K562 (cell line): ENCODE measurements around the gene PPFIBP2.

Experiments
- ATF7 ChIP-seq: fragments of 450-650 bp; IDR thresholded peaks from 2 replicates; pipeline ENCODE4 v1.7.1; 2014; ENCODE audit warnings: mild to moderate bottlenecking, moderate library complexity
- EZH2 ChIP-seq: IDR thresholded peaks from 2 replicates; pipeline ENCODE4 v1.6.1; 2012; ENCODE audit warnings: low read depth, mild to moderate bottlenecking, inconsistent platforms, low read length, borderline replicate concordance
- NEUROD1 ChIP-seq: fragments of 150-350 bp; IDR thresholded peaks from 2 replicates; pipeline ENCODE4 v1.6.1; 2014; ENCODE audit warnings: borderline replicate concordance, low read length, low read depth; ENCODE audit not compliant: partially characterized antibody
- RNF2 ChIP-seq: sonication (generic); IDR thresholded peaks from 2 replicates; pipeline ENCODE4 v1.6.1; 2016
- SMAD1 ChIP-seq: fragments of 150-350 bp; IDR thresholded peaks from 2 replicates; pipeline ENCODE4 v1.6.1; 2014; ENCODE audit warnings: low read length, low read depth; ENCODE audit not compliant: partially characterized antibody
- YBX1 ChIP-seq: fragments of 450-650 bp; IDR thresholded peaks from 2 replicates; pipeline ENCODE4 v1.7.1; 2016; ENCODE audit warnings: mild to moderate bottlenecking
- TF ChIP-seq, protein P1 (sequence below): fragments of 450-650 bp; conservative IDR thresholded peaks from 2 replicates; pipeline ENCODE4 v1.6.1; 2016; ENCODE audit warnings: missing genetic modification characterization, low read depth, mild to moderate bottlenecking, missing compliant biosample characterization, moderate library complexity
- TF ChIP-seq, protein P2 (sequence below): sonication (generic); formaldehyde crosslinking; IDR thresholded peaks from 2 replicates; pipeline ENCODE4 v1.8.1; 2023; ENCODE audit warnings: mild to moderate bottlenecking, missing genetic modification reagents
- TF ChIP-seq, protein P3 (sequence below), 3 experiments: IDR thresholded peaks in 2 of 3; conservative IDR thresholded peaks in 1 of 3; 2 replicates each; pipeline ENCODE4 v1.5.1; 2011 to 2012; ENCODE audit warnings: low read length in 3 of 3, mild to moderate bottlenecking in 3 of 3, control low read depth in 2 of 3, improper control_type of control experiment in 1 of 3, inconsistent platforms in 1 of 3, low read depth in 1 of 3, mixed read lengths in 1 of 3, moderate library complexity in 1 of 3; ENCODE audit not compliant: insufficient read depth in 2 of 3
- TF ChIP-seq, protein P4 (sequence below), 2 experiments: fragments of 450-650 bp; IDR thresholded peaks; 2 replicates each; pipeline ENCODE4 v1.6.1; 2016; ENCODE audit warnings: mild to moderate bottlenecking in 2 of 2, borderline replicate concordance in 1 of 2, low read depth in 1 of 2, moderate library complexity in 1 of 2
- TF ChIP-seq, protein P5 (sequence below): sonication (generic); formaldehyde crosslinking; IDR thresholded peaks from 2 replicates; pipeline ENCODE4 v1.8.1; 2023; ENCODE audit warnings: mild to moderate bottlenecking, missing genetic modification reagents

DNA sequence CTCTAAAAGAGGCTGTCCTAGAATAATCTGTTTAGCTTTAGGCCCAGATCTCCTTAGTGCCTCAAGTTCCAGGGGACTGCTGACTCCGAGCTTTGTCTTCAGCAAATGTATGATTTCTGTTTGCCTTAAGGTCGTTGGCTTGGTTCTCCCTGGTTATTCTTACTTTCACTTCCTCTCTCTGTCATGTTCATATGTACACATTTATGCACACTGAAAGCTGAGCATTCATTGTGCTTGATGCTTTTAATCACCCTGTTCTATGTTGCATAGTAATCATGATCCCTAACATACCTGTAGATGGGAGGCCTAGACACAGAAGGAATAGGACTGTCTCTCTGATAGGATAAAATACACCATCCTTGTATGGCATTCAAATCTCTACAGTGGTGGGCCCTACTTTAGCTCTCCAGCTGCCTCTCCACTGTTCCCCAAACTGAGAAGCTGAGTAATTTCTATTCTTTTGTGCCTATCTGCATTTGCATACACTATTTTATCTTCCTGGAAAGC, 7.2 kb downstream of the PPFIBP2 start:
- TF ChIP-seq, protein P1, sequence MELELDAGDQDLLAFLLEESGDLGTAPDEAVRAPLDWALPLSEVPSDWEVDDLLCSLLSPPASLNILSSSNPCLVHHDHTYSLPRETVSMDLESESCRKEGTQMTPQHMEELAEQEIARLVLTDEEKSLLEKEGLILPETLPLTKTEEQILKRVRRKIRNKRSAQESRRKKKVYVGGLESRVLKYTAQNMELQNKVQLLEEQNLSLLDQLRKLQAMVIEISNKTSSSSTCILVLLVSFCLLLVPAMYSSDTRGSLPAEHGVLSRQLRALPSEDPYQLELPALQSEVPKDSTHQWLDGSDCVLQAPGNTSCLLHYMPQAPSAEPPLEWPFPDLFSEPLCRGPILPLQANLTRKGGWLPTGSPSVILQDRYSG (tag), result no peak
- TF ChIP-seq, protein P2, sequence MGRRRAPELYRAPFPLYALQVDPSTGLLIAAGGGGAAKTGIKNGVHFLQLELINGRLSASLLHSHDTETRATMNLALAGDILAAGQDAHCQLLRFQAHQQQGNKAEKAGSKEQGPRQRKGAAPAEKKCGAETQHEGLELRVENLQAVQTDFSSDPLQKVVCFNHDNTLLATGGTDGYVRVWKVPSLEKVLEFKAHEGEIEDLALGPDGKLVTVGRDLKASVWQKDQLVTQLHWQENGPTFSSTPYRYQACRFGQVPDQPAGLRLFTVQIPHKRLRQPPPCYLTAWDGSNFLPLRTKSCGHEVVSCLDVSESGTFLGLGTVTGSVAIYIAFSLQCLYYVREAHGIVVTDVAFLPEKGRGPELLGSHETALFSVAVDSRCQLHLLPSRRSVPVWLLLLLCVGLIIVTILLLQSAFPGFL (CRISPR knock-in tag), result no peak
- TF ChIP-seq, protein P3, sequence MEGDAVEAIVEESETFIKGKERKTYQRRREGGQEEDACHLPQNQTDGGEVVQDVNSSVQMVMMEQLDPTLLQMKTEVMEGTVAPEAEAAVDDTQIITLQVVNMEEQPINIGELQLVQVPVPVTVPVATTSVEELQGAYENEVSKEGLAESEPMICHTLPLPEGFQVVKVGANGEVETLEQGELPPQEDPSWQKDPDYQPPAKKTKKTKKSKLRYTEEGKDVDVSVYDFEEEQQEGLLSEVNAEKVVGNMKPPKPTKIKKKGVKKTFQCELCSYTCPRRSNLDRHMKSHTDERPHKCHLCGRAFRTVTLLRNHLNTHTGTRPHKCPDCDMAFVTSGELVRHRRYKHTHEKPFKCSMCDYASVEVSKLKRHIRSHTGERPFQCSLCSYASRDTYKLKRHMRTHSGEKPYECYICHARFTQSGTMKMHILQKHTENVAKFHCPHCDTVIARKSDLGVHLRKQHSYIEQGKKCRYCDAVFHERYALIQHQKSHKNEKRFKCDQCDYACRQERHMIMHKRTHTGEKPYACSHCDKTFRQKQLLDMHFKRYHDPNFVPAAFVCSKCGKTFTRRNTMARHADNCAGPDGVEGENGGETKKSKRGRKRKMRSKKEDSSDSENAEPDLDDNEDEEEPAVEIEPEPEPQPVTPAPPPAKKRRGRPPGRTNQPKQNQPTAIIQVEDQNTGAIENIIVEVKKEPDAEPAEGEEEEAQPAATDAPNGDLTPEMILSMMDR (IDR thresholded peaks at IDR 0.05 in 2 of 3, conservative IDR thresholded peaks at IDR 0.05 in 1 of 3; ENCODE audit: insufficient read depth in 2 of 3, low read depth in 1 of 3, low read length in 3 of 3), result no peak
- TF ChIP-seq, protein P4, sequence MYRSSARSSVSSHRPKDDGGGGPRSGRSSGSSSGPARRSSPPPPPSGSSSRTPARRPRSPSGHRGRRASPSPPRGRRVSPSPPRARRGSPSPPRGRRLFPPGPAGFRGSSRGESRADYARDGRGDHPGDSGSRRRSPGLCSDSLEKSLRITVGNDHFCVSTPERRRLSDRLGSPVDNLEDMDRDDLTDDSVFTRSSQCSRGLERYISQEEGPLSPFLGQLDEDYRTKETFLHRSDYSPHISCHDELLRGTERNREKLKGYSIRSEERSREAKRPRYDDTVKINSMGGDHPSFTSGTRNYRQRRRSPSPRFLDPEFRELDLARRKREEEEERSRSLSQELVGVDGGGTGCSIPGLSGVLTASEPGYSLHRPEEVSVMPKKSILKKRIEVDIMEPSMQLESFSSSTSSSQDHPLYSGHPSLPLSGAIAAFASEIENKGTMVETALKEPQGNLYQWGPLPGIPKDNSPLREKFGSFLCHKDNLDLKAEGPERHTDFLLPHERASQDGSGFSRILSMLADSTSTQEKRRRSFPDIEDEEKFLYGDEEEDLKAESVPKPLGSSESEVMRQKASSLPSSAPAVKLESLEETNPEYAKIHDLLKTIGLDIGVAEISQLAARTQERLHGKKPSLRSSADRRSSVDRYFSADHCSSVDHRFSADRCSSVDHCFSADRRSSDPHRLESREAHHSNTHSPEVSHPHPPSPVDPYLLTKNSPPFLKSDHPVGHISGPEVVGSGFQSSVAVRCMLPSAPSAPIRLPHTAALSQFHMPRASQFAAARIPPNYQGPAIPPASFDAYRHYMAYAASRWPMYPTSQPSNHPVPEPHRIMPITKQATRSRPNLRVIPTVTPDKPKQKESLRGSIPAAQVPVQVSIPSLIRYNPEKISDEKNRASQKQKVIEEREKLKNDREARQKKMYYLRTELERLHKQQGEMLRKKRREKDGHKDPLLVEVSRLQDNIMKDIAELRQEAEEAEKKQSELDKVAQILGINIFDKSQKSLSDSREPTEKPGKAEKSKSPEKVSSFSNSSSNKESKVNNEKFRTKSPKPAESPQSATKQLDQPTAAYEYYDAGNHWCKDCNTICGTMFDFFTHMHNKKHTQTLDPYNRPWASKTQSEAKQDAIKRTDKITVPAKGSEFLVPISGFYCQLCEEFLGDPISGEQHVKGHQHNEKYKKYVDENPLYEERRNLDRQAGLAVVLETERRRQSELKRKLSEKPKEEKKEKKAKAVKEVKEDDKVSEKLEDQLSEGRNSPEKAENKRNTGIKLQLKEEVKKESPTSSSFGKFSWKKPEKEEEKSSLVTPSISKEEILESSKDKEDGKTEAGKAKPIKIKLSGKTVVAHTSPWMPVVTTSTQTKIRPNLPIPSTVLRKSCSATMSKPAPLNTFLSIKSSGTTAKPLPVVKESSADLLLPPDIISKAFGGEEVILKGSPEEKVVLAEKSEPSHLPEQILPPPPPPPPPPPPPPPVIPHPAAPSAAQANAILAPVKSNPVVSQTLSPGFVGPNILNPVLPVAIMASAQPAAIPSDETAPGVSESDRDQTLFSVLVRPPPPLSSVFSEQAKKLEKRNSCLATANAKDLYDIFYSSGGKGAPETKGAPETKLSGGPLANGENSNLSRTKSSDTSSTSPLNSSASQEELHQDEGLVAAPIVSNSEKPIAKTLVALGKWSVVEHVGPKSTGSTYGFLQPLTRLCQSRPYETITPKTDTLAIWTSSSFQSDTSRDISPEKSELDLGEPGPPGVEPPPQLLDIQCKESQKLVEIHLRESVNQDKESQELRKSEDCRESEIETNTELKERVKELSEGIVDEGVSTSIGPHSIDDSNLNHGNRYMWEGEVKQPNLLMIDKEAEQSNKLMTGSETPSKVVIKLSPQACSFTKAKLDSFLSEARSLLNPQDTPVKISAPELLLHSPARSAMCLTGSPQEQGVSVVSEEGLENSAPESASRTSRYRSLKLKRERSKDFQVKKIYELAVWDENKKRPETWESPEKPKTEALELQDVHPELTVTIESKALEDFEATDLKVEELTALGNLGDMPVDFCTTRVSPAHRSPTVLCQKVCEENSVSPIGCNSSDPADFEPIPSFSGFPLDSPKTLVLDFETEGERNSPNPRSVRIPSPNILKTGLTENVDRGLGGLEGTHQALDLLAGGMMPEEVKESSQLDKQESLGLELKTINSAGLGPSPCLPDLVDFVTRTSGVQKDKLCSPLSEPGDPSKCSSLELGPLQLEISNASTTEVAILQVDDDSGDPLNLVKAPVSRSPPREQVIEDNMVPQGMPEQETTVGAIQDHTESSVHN (IDR thresholded peaks at IDR 0.05; ENCODE audit: borderline replicate concordance in 1 of 2, low read depth in 1 of 2), result no peak
- no peak for TF ChIP-seq EZH2
- no peak for TF ChIP-seq YBX1
- TF ChIP-seq NEUROD1, result no peak
- no peak for TF ChIP-seq SMAD1
- TF ChIP-seq ATF7, result no peak
- TF ChIP-seq, protein P5, sequence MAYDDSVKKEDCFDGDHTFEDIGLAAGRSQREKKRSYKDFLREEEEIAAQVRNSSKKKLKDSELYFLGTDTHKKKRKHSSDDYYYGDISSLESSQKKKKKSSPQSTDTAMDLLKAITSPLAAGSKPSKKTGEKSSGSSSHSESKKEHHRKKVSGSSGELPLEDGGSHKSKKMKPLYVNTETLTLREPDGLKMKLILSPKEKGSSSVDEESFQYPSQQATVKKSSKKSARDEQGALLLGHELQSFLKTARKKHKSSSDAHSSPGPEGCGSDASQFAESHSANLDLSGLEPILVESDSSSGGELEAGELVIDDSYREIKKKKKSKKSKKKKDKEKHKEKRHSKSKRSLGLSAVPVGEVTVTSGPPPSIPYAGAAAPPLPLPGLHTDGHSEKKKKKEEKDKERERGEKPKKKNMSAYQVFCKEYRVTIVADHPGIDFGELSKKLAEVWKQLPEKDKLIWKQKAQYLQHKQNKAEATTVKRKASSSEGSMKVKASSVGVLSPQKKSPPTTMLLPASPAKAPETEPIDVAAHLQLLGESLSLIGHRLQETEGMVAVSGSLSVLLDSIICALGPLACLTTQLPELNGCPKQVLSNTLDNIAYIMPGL (CRISPR knock-in tag), result no peak
- no peak for TF ChIP-seq RNF2
